ENCODE measurements around the gene CFAP107. TPM values are rescaled to one million over a fixed set of nuclear protein-coding genes. Genes with fewer than 3 reads are reported as not detected.

CFAP107 gene
- total and polyA plus RNA-seq, 2 experiments from 2014 or later = 0.07 TPM; not detected in 1

- Histone ChIP-seq H3K4me3 (no peak overlapping the region; the same call in 1 of the 2 replicates), H4K20me1 (replicated peaks; ENCODE audit: insufficient read depth) (no peaks in the 10 kb centered on the region), H3K36me3 (ENCODE audit: insufficient read depth) (no peaks in the 10 kb centered on the region), H3K4me1 (ENCODE audit: insufficient read depth) (peaks cover 73% of the 10 kb centered on the region), H3K79me2 (replicated peaks; ENCODE audit: insufficient read depth) (no peaks in the 10 kb centered on the region), H3K27me3 (ENCODE audit: insufficient read depth) (no peaks in the 10 kb centered on the region), H3K9me2 (ENCODE audit: insufficient read depth) (peaks cover 14% of the 10 kb centered on the region), H3F3A (replicated peaks; ENCODE audit: low read depth) (peaks cover 6% of the 10 kb centered on the region), H3K4me2 (peak overlapping the region; percentile 67), H2AFZ (no peak overlapping the region), H3K27ac (ENCODE audit: low read depth) (peak overlapping the region; percentile 99)
- ATAC-seq (no peak), DNase-seq (ENCODE audit: low spot score) (no peak)
- Mint-ChIP-seq H3K4me3 (no peak overlapping the region), H3K36me3 (ENCODE audit: low read depth) (no peaks in the 10 kb centered on the region), H3K27me3 (ENCODE audit: insufficient read depth, low read depth, poor library complexity) (peaks cover 9% of the 10 kb centered on the region), H3K27ac (no peak overlapping the region), H3K9me3 (no peaks in the 10 kb centered on the region), H3K4me1 (peaks cover 66% of the 10 kb centered on the region)
- TF ChIP-seq CREB1 (CRISPR knock-in tag; IDR thresholded peaks at IDR 0.05; ENCODE audit: low read depth) (no peak), CTCF (conservative IDR thresholded peaks at IDR 0.05; ENCODE audit: low read depth in 2 of 2) (no peak), ETS1 (IDR thresholded peaks at IDR 0.05) (no peak)
- TF ChIP-seq, protein P1, sequence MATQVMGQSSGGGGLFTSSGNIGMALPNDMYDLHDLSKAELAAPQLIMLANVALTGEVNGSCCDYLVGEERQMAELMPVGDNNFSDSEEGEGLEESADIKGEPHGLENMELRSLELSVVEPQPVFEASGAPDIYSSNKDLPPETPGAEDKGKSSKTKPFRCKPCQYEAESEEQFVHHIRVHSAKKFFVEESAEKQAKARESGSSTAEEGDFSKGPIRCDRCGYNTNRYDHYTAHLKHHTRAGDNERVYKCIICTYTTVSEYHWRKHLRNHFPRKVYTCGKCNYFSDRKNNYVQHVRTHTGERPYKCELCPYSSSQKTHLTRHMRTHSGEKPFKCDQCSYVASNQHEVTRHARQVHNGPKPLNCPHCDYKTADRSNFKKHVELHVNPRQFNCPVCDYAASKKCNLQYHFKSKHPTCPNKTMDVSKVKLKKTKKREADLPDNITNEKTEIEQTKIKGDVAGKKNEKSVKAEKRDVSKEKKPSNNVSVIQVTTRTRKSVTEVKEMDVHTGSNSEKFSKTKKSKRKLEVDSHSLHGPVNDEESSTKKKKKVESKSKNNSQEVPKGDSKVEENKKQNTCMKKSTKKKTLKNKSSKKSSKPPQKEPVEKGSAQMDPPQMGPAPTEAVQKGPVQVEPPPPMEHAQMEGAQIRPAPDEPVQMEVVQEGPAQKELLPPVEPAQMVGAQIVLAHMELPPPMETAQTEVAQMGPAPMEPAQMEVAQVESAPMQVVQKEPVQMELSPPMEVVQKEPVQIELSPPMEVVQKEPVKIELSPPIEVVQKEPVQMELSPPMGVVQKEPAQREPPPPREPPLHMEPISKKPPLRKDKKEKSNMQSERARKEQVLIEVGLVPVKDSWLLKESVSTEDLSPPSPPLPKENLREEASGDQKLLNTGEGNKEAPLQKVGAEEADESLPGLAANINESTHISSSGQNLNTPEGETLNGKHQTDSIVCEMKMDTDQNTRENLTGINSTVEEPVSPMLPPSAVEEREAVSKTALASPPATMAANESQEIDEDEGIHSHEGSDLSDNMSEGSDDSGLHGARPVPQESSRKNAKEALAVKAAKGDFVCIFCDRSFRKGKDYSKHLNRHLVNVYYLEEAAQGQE (IDR thresholded peaks at IDR 0.05; ENCODE audit: unreplicated experiment) = no peak
Observed at GRCh38 chr1:12714710-12715475, 31.1 kb upstream of the CFAP107 start.

DNA sequence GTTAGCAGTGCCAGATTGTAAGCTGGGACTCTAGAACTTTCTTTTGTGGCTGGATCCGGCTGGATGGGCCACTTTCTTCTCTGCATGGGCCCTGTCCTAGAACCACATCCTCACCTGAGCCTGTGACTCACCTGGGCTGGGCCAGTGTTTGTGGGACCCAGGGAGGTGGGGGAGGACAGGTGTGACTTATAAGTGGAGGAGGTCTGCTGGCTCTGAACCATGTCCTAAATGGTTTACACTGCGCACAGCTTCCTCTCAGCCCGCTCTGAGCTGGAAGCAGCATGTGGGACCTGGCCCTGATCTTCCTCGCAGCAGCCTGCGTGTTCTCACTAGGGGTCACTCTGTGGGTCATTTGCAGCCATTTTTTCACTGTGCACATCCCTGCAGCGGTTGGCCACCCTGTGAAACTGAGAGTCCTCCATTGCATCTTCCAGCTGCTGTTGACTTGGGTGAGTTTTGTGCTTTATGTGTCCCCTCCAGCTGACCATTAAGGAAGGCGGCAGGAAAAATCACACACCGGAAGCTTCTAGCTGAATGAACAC is 30.0 kb upstream of the CFAP107 start, which contains the start of gene AADACL3:
Gene AADACL3, plus strand, starts transcription at position 215 of the 542 bp plus-strand sequence. Its CDS starts 67 bp downstream, at position 282.
- TF ChIP-seq NANOG (IDR thresholded peaks at IDR 0.05; ENCODE audit: borderline replicate concordance) (no peak), ZNF331 (CRISPR knock-in tag; IDR thresholded peaks at IDR 0.05; ENCODE audit: low read depth) (no peak)
- TF ChIP-seq, protein P2, sequence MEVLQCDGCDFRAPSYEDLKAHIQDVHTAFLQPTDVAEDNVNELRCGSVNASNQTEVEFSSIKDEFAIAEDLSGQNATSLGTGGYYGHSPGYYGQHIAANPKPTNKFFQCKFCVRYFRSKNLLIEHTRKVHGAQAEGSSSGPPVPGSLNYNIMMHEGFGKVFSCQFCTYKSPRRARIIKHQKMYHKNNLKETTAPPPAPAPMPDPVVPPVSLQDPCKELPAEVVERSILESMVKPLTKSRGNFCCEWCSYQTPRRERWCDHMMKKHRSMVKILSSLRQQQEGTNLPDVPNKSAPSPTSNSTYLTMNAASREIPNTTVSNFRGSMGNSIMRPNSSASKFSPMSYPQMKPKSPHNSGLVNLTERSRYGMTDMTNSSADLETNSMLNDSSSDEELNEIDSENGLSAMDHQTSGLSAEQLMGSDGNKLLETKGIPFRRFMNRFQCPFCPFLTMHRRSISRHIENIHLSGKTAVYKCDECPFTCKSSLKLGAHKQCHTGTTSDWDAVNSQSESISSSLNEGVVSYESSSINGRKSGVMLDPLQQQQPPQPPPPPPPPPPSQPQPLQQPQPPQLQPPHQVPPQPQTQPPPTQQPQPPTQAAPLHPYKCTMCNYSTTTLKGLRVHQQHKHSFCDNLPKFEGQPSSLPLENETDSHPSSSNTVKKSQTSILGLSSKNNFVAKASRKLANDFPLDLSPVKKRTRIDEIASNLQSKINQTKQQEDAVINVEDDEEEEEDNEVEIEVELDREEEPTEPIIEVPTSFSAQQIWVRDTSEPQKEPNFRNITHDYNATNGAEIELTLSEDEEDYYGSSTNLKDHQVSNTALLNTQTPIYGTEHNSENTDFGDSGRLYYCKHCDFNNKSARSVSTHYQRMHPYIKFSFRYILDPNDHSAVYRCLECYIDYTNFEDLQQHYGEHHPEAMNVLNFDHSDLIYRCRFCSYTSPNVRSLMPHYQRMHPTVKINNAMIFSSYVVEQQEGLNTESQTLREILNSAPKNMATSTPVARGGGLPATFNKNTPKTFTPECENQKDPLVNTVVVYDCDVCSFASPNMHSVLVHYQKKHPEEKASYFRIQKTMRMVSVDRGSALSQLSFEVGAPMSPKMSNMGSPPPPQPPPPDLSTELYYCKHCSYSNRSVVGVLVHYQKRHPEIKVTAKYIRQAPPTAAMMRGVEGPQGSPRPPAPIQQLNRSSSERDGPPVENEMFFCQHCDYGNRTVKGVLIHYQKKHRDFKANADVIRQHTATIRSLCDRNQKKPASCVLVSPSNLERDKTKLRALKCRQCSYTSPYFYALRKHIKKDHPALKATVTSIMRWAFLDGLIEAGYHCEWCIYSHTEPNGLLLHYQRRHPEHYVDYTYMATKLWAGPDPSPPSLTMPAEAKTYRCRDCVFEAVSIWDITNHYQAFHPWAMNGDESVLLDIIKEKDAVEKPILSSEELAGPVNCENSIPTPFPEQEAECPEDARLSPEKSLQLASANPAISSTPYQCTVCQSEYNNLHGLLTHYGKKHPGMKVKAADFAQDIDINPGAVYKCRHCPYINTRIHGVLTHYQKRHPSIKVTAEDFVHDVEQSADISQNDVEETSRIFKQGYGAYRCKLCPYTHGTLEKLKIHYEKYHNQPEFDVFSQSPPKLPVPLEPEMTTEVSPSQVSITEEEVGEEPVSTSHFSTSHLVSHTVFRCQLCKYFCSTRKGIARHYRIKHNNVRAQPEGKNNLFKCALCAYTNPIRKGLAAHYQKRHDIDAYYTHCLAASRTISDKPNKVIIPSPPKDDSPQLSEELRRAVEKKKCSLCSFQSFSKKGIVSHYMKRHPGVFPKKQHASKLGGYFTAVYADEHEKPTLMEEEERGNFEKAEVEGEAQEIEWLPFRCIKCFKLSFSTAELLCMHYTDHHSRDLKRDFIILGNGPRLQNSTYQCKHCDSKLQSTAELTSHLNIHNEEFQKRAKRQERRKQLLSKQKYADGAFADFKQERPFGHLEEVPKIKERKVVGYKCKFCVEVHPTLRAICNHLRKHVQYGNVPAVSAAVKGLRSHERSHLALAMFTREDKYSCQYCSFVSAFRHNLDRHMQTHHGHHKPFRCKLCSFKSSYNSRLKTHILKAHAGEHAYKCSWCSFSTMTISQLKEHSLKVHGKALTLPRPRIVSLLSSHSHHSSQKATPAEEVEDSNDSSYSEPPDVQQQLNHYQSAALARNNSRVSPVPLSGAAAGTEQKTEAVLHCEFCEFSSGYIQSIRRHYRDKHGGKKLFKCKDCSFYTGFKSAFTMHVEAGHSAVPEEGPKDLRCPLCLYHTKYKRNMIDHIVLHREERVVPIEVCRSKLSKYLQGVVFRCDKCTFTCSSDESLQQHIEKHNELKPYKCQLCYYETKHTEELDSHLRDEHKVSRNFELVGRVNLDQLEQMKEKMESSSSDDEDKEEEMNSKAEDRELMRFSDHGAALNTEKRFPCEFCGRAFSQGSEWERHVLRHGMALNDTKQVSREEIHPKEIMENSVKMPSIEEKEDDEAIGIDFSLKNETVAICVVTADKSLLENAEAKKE (CRISPR knock-in tag; IDR thresholded peaks at IDR 0.05) = no peak
- no peaks in the 10 kb centered on the region for H4K20me1 ChIP-seq (replicated peaks; ENCODE audit: insufficient read depth)
- Mint-ChIP-seq H3K27ac (peak within 1 kb of the TSS; percentile 45; the same call in 1 of the 2 replicates), H3K27me3 (ENCODE audit: insufficient read depth, low read depth, poor library complexity) (peaks cover 9% of the 10 kb centered on the region), H3K9me3 (no peaks in the 10 kb centered on the region), H3K4me3 (no peak within 1 kb of the TSS; the same call in 2 of the 3 replicates), H3K4me1 (peaks cover 66% of the 10 kb centered on the region), H3K36me3 (ENCODE audit: low read depth) (no peaks in the 10 kb centered on the region)
- H3K79me2 ChIP-seq (replicated peaks; ENCODE audit: insufficient read depth) = no peaks in the 10 kb centered on the region
- H3F3A ChIP-seq (replicated peaks; ENCODE audit: low read depth) = peaks cover 6% of the 10 kb centered on the region
- peak within 1 kb of the TSS; percentile 67 for H3K4me2 ChIP-seq
- peak within 1 kb of the TSS; percentile 99 for H3K27ac ChIP-seq (ENCODE audit: low read depth)
- peaks cover 78% of the 10 kb centered on the region for H3K4me1 ChIP-seq (ENCODE audit: insufficient read depth)
- peaks cover 4% of the 10 kb centered on the region for H3K9me2 ChIP-seq (ENCODE audit: insufficient read depth)
- H2AFZ ChIP-seq = peak within 1 kb of the TSS; percentile 14; the same call in 1 of the 2 replicates
- peak; percentile 21; the same call in 2 of the 3 replicates for ATAC-seq
- DNase-seq (ENCODE audit: low spot score) = no peak
- H3K36me3 ChIP-seq (ENCODE audit: insufficient read depth) = no peaks in the 10 kb centered on the region
- H3K27me3 ChIP-seq (ENCODE audit: insufficient read depth) = no peaks in the 10 kb centered on the region
- H3K4me3 ChIP-seq = peak within 1 kb of the TSS; percentile 25
